ENCODE data around the gene ADCK1.

- TF ChIP-seq CTCF (IDR thresholded peaks at IDR 0.05) (no peak), POLR2A (IDR thresholded peaks at IDR 0.05; ENCODE audit: low read length) (no peak), USF2 (IDR thresholded peaks at IDR 0.05) (no peak), CHD2 (IDR thresholded peaks at IDR 0.05; ENCODE audit: low read length, partially characterized antibody) (no peak), TP53 (CRISPR knock-in tag; IDR thresholded peaks at IDR 0.05) (no peak), NPAS2 (CRISPR knock-in tag; IDR thresholded peaks at IDR 0.05; ENCODE audit: borderline replicate concordance) (no peak), ZNF302 (CRISPR knock-in tag; IDR thresholded peaks at IDR 0.05) (no peak), JUNB (IDR thresholded peaks at IDR 0.05) (no peak), CEBPB (IDR thresholded peaks at IDR 0.05) (no peak), HDAC2 (IDR thresholded peaks at IDR 0.05) (no peak), HOXB13 (CRISPR knock-in tag; IDR thresholded peaks at IDR 0.05; ENCODE audit: low read depth) (no peak)
Observed at GRCh38 chr14:77961847-77962580, 162.1 kb downstream of the ADCK1 start.
